Adrenal gland (tissue), 5 donors: ENCODE results near the gene SWT1.
"Not testable (repeated sequence)": the region's sequence is repeated elsewhere in the genome, so short reads cannot be mapped to it uniquely, and the experiment has no call there.

ENCODE experiments used
- POLR2A ChIP-seq, 2 donors: fragments of 450-650 bp; IDR thresholded peaks; one replicate each; pipeline ENCODE4 v1.6.1; 2017; ENCODE audit warnings: antibody characterized with exemption in 2 of 2, mild to moderate bottlenecking in 2 of 2, moderate library complexity in 1 of 2
- TF ChIP-seq, protein P1 (sequence below), 6 experiments: fragments of 450-650 bp in 4 of 6; fragments of 200-600 bp in 2 of 6; sonication (generic) in 1 of 6; IDR thresholded peaks; 1 replicate in 5 of 6; 2 replicates in 1 of 6; pipeline versions ENCODE4 v1.5.1 to v1.8.0; 2016 to 2021; ENCODE audit warnings: antibody characterized with exemption in 6 of 6, mild to moderate bottlenecking in 2 of 6, moderate library complexity in 1 of 6
- donor health status: DM: no; HTN: no; CAD: no.

DNA sequence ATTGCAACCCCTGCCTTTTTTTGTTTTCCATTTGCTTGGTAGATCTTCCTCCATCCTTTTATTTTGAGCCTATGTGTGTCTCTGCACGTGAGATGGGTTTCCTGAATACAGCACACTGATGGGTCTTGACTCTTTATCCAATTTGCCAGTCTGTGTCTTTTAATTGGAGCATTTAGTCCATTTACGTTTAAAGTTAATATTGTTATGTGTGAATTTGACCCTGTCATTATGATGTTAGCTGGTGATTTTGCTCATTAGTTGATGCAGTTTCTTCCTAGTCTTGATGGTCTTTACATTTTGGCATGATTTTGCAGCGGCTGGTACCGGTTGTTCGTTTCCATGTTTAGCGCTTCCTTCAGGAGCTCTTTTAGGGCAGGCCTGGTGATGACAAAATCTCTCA is 98.6 kb downstream of the SWT1 start:
- not testable (repeated sequence) for TF ChIP-seq POLR2A (IDR thresholded peaks at IDR 0.05)
- TF ChIP-seq, protein P1, sequence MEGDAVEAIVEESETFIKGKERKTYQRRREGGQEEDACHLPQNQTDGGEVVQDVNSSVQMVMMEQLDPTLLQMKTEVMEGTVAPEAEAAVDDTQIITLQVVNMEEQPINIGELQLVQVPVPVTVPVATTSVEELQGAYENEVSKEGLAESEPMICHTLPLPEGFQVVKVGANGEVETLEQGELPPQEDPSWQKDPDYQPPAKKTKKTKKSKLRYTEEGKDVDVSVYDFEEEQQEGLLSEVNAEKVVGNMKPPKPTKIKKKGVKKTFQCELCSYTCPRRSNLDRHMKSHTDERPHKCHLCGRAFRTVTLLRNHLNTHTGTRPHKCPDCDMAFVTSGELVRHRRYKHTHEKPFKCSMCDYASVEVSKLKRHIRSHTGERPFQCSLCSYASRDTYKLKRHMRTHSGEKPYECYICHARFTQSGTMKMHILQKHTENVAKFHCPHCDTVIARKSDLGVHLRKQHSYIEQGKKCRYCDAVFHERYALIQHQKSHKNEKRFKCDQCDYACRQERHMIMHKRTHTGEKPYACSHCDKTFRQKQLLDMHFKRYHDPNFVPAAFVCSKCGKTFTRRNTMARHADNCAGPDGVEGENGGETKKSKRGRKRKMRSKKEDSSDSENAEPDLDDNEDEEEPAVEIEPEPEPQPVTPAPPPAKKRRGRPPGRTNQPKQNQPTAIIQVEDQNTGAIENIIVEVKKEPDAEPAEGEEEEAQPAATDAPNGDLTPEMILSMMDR (IDR thresholded peaks at IDR 0.05) = not testable (repeated sequence)
